Nephron progenitor cell (in vitro differentiated cells): ENCODE data around the gene FLT3LG.

Source experiments
- DNase-seq: peaks from one replicate; pipeline ENCODE4 v3.0.0; 2021
- H3K27ac Mint-ChIP-seq: 2 replicates; pipeline ENCODE4 v1.8.0; 2021; ENCODE audit warnings: mild to moderate bottlenecking, moderate library complexity, mixed read lengths
- H3K27me3 Mint-ChIP-seq: 2 replicates; pipeline ENCODE4 v1.8.0; 2021; ENCODE audit warnings: mild to moderate bottlenecking, low read depth, mixed read lengths; ENCODE audit not compliant: poor library complexity
- H3K36me3 Mint-ChIP-seq: 2 replicates; pipeline ENCODE4 v1.8.0; 2021; ENCODE audit warnings: low read depth, mixed read lengths
- H3K4me1 Mint-ChIP-seq: 2 replicates; pipeline ENCODE4 v1.8.0; 2021; ENCODE audit warnings: mixed read lengths
- H3K4me3 Mint-ChIP-seq: 2 replicates; pipeline ENCODE4 v1.8.0; 2021; ENCODE audit warnings: mild to moderate bottlenecking, moderate library complexity, mixed read lengths
- H3K9me3 Mint-ChIP-seq: 2 replicates; pipeline ENCODE4 v1.8.0; 2021; ENCODE audit warnings: mild to moderate bottlenecking, moderate library complexity, mixed read lengths
- CTCF ChIP-seq: fragments of 200-600 bp; sonication (generic); IDR thresholded peaks from 2 replicates; pipeline ENCODE4 v1.5.0; 2021; ENCODE audit warnings: antibody characterized with exemption

The FLT3LG gene

GRCh38 chr19:49461656-49462055 is 12.4 kb upstream of the FLT3LG start:
- Mint-ChIP-seq H3K4me1 (peaks cover 6% of the 10 kb centered on the region), H3K4me3 (no peak overlapping the region), H3K27me3 (no peaks in the 10 kb centered on the region), H3K9me3 (no peaks in the 10 kb centered on the region), H3K36me3 (peaks cover 19% of the 10 kb centered on the region), H3K27ac (no peak overlapping the region)
- no peak for TF ChIP-seq CTCF
- DNase-seq: no peak

GRCh38 chr19:49462492-49462891 is 11.5 kb upstream of the FLT3LG start:
- Mint-ChIP-seq H3K27ac (peak overlapping the region; percentile 83), H3K36me3 (peaks cover 13% of the 10 kb centered on the region), H3K27me3 (no peaks in the 10 kb centered on the region), H3K9me3 (no peaks in the 10 kb centered on the region), H3K4me3 (no peak overlapping the region), H3K4me1 (no peaks in the 10 kb centered on the region)
- DNase-seq: no peak
- no peak for TF ChIP-seq CTCF

GRCh38 chr19:49463960-49464740 is 9.9 kb upstream of the FLT3LG start:
- no peaks in the 10 kb centered on the region for H3K9me3 Mint-ChIP-seq
- peaks cover 19% of the 10 kb centered on the region for H3K36me3 Mint-ChIP-seq
- H3K4me1 Mint-ChIP-seq: peaks cover 7% of the 10 kb centered on the region

GRCh38 chr19:49465371-49465770 is 8.6 kb upstream of the FLT3LG start:
- Mint-ChIP-seq H3K4me1 (peaks cover 8% of the 10 kb centered on the region), H3K27ac (peak overlapping the region; percentile 48), H3K9me3 (no peaks in the 10 kb centered on the region), H3K27me3 (no peaks in the 10 kb centered on the region), H3K36me3 (peaks cover 15% of the 10 kb centered on the region), H3K4me3 (no peak overlapping the region)
- no peak for TF ChIP-seq CTCF
- DNase-seq: no peak

More at GRCh38 chr19:49463960-49464740, 9.9 kb upstream of the FLT3LG start:
- no peak for DNase-seq
- no peak for TF ChIP-seq CTCF
- Mint-ChIP-seq H3K27me3 (no peaks in the 10 kb centered on the region), H3K27ac (no peak overlapping the region), H3K4me3 (no peak overlapping the region)

- no peak for TF ChIP-seq CTCF
- peaks cover 8% of the 10 kb centered on the region for H3K4me1 Mint-ChIP-seq
- H3K4me3 Mint-ChIP-seq: no peak overlapping the region
- no peak overlapping the region for H3K27ac Mint-ChIP-seq
- no peaks in the 10 kb centered on the region for H3K27me3 Mint-ChIP-seq
- no peaks in the 10 kb centered on the region for H3K9me3 Mint-ChIP-seq
- no peak for DNase-seq
- peaks cover 14% of the 10 kb centered on the region for H3K36me3 Mint-ChIP-seq
Observed at GRCh38 chr19:49468199-49468598, 5.8 kb upstream of the FLT3LG start.
